Right forelimb (tissue), 1 donor: ENCODE data around the gene L2HGDH.

ENCODE experiments used
- DNase-seq: peaks from one replicate; pipeline ENCODE4 v3.0.0-alpha.2; 2018

The L2HGDH gene

GRCh38 chr14:50225974-50226297, 86.1 kb downstream of the L2HGDH start:
- no peak for DNase-seq

- no peak for DNase-seq
These were observed 86.7 kb downstream of the L2HGDH start for GRCh38 chr14:50225067-50225973.

GRCh38 chr14:50222055-50222613, 89.9 kb downstream of the L2HGDH start:
- DNase-seq, result no peak

- no peak for DNase-seq
These were observed 93.5 kb downstream of the L2HGDH start for GRCh38 chr14:50218501-50218900.

GRCh38 chr14:50215416-50215815, 96.6 kb downstream of the L2HGDH start:
- no peak for DNase-seq

GRCh38 chr14:50213795-50214194, 98.2 kb downstream of the L2HGDH start:
- DNase-seq, result no peak

- no peak for DNase-seq
These were observed 99.3 kb downstream of the L2HGDH start for GRCh38 chr14:50212726-50213125.

- DNase-seq, result no peak
These were observed 102.0 kb downstream of the L2HGDH start for GRCh38 chr14:50210074-50210473.

- no peak for DNase-seq
These were observed 113.5 kb downstream of the L2HGDH start for GRCh38 chr14:50198499-50198898.

- no peak for DNase-seq
These were observed 120.5 kb downstream of the L2HGDH start for GRCh38 chr14:50191499-50191898.
